OCI-LY3 (cell line): ENCODE measurements around the gene TESK1.

Experiments
- EZH2phosphoT487 ChIP-seq: fragments of 200-600 bp; shearing (Covaris generic); IDR thresholded peaks from 2 replicates; pipeline ENCODE4 v1.6.1; 2018; ENCODE audit warnings: antibody characterized with exemption, mixed run types, low read depth
- TF ChIP-seq, protein P1 (sequence below): fragments of 200-600, 300-600 bp; sonication (generic); IDR thresholded peaks from 2 replicates; pipeline ENCODE4 v1.5.1; 2014; ENCODE audit warnings: antibody characterized with exemption, low read length, low read depth

GRCh38 chr9:35560625-35561337 lies 44.3 kb upstream of the TESK1 start:
- no peak for TF ChIP-seq EZH2phosphoT487
- TF ChIP-seq, protein P1, sequence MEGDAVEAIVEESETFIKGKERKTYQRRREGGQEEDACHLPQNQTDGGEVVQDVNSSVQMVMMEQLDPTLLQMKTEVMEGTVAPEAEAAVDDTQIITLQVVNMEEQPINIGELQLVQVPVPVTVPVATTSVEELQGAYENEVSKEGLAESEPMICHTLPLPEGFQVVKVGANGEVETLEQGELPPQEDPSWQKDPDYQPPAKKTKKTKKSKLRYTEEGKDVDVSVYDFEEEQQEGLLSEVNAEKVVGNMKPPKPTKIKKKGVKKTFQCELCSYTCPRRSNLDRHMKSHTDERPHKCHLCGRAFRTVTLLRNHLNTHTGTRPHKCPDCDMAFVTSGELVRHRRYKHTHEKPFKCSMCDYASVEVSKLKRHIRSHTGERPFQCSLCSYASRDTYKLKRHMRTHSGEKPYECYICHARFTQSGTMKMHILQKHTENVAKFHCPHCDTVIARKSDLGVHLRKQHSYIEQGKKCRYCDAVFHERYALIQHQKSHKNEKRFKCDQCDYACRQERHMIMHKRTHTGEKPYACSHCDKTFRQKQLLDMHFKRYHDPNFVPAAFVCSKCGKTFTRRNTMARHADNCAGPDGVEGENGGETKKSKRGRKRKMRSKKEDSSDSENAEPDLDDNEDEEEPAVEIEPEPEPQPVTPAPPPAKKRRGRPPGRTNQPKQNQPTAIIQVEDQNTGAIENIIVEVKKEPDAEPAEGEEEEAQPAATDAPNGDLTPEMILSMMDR = no peak
